Spleen (tissue), 11 donors: ENCODE results near the gene KRT71. TPM values are rescaled to one million over a fixed set of nuclear protein-coding genes. Genes with fewer than 3 reads are reported as not detected.

Source experiments
- DNase-seq: peaks from one replicate; pipeline ENCODE4 v3.0.0-alpha.2; 2020
- H3K27ac ChIP-seq, 8 donors: fragments of 200-600 bp; sonication (generic) in 7 of 8; 1 replicate in 4 of 8; 2 replicates in 4 of 8; pipeline versions ENCODE4 v1.5.0 to v1.8.0; 2016 to 2021; ENCODE audit warnings: inconsistent platforms in 4 of 8, mild to moderate bottlenecking in 4 of 8, moderate library complexity in 1 of 8
- H3K27me3 ChIP-seq, 7 donors: fragments of 200-600 bp; sonication (generic) in 6 of 7; replicated peaks in 1 of 7; 1 replicate in 4 of 7; 2 replicates in 3 of 7; pipeline versions ENCODE4 v1.5.0 to v1.8.0; 2016 to 2021; ENCODE audit warnings: inconsistent platforms in 3 of 7, mild to moderate bottlenecking in 1 of 7
- H3K36me3 ChIP-seq, 6 donors: fragments of 200-600 bp; sonication (generic) in 5 of 6; 1 replicate in 4 of 6; 2 replicates in 2 of 6; pipeline versions ENCODE4 v1.5.0 to v1.8.0; 2016 to 2021; ENCODE audit warnings: inconsistent platforms in 2 of 6
- H3K4me1 ChIP-seq, 6 donors: fragments of 200-600 bp; sonication (generic) in 5 of 6; 1 replicate in 3 of 6; 2 replicates in 3 of 6; pipeline versions ENCODE4 v1.5.0 to v1.8.0; 2016 to 2021; ENCODE audit warnings: inconsistent platforms in 3 of 6
- H3K4me3 ChIP-seq, 8 donors: fragments of 200-600 bp; sonication (generic) in 7 of 8; 1 replicate in 4 of 8; 2 replicates in 4 of 8; pipeline versions ENCODE4 v1.5.0 to v1.8.0; 2016 to 2021; ENCODE audit warnings: inconsistent platforms in 4 of 8, mild to moderate bottlenecking in 4 of 8, moderate library complexity in 2 of 8
- H3K9me3 ChIP-seq, 8 donors: fragments of 200-600 bp; sonication (generic) in 7 of 8; 1 replicate in 4 of 8; 2 replicates in 4 of 8; pipeline versions ENCODE4 v1.5.0 to v1.8.0; 2016 to 2021; ENCODE audit warnings: inconsistent platforms in 4 of 8
- POLR2A ChIP-seq, 3 donors: fragments of 450-650 bp; IDR thresholded peaks; one replicate each; pipeline ENCODE4 v1.5.1; 2017; ENCODE audit warnings: antibody characterized with exemption in 3 of 3, mild to moderate bottlenecking in 1 of 3
- POLR2AphosphoS5 ChIP-seq, 3 donors: sonication (generic); formaldehyde crosslinking; IDR thresholded peaks; one replicate each; pipeline ENCODE4 v1.5.1; 2017; ENCODE audit warnings: antibody characterized with exemption in 3 of 3
- WGBS, 5 donors: extraction: QIAGEN DNeasy Blood & Tissue Kit in 3 of 5; methylation state at CpG; one replicate each; pipeline versions ENCODE4 v1.1.5 to v1.1.7; 2013 to 2018; 5-methylcytosine and 5-hydroxymethylcytosine counted together
- intact Hi-C: fragments of 100-400 bp; cut with DNase I; formaldehyde crosslinking; loops from one replicate; pipeline ENCODE4 v1.15.0; 2023; ENCODE audit warnings: low total_unique reads
- polyA plus RNA-seq, 3 donors: library from polyadenylated mRNA; stranded (reverse); fragments of 200-250 nt; gene quantifications; one replicate each; pipeline ENCODE4 v1.2.1, GENCODE V29; 2013
- total RNA-seq, 7 donors: library from RNA; depleted of rRNA in 3 of 7; stranded (reverse); fragments of >200 nt in 3 of 7; fragmentation: NEBNext Ultra II Directional in 4 of 7; extraction: Animal tissue kit (Norgen Biotek cat#: 25700) in 4 of 7; gene quantifications; one replicate each; pipeline versions ENCODE4 v1.1.0 to v1.2.1, GENCODE V29; 2016 to 2021
- TF ChIP-seq, protein P1 (sequence below), 11 experiments: fragments of 200-600 bp in 7 of 11; fragments of 450-650 bp in 4 of 11; sonication (generic) in 4 of 11; IDR thresholded peaks in 8 of 11; conservative IDR thresholded peaks in 3 of 11; 1 replicate in 7 of 11; 2 replicates in 4 of 11; pipeline versions ENCODE4 v1.4.0 to v1.8.0; 2016 to 2021; ENCODE audit warnings: antibody characterized with exemption in 11 of 11, inconsistent platforms in 4 of 11, mild to moderate bottlenecking in 1 of 11
- donor health status: healthy with polysubstance abuse.
- donor health status: DM: no; HTN: no; CAD: no; lungs with moderate emphysema.
- donor health status: DM: no; HTN: no; CAD: no.
- donor health status: Bipolar disorder and iron deficiency.
- donor health status: healthy.
- donor health status: DM: no; HTN: no; CAD: no.
- donor health status: DM: yes; HTN: yes; CAD: no.

KRT71 gene
- total and polyA plus RNA-seq, 10 donors, result not detected

DNA sequence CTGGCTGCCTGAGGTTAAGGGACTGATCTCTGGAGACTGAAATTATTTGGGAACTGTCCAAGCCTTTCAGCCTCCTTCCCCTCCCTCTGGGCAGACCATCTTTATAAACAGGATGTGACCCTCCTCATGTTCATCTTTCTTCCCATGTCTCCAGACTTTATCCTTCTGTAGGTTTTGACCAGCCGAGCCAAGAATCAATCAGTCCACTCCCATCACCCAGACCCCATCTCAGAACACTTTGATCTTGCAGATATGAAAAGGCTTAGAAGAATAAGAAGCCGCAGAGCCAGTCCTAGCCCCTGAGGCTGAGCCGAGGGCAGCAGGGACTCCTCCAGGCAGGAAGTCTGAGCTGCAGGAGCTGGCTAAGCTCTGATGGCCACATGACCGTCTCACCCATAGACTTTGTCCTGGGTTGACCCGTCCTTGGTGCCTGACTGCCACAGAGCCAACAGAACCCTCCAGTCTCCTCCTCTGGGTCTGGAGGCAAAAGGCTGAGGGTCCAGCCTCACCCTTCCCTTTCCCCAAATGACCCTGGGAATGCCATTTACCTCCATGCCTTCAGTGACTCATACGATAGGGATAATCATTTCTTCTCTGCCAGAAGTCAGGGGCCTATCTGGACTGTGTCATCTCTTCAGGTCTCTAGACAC, 1.6 kb downstream of the KRT71 start:
- H3K36me3 ChIP-seq, result no peaks in the 10 kb centered on the region
- DNase-seq, result no peak
- 51 to 63% (median 60%) methylated on average over 6 of the region's 6 CpGs for WGBS, 5 donors
- peak overlapping the region in 3 of 8 donors; percentile 7 to 20 (median 11) for H3K27ac ChIP-seq
- no peak for TF ChIP-seq POLR2A (IDR thresholded peaks at IDR 0.05)
- TF ChIP-seq POLR2AphosphoS5 (IDR thresholded peaks at IDR 0.05), result no peak
- TF ChIP-seq, protein P1, sequence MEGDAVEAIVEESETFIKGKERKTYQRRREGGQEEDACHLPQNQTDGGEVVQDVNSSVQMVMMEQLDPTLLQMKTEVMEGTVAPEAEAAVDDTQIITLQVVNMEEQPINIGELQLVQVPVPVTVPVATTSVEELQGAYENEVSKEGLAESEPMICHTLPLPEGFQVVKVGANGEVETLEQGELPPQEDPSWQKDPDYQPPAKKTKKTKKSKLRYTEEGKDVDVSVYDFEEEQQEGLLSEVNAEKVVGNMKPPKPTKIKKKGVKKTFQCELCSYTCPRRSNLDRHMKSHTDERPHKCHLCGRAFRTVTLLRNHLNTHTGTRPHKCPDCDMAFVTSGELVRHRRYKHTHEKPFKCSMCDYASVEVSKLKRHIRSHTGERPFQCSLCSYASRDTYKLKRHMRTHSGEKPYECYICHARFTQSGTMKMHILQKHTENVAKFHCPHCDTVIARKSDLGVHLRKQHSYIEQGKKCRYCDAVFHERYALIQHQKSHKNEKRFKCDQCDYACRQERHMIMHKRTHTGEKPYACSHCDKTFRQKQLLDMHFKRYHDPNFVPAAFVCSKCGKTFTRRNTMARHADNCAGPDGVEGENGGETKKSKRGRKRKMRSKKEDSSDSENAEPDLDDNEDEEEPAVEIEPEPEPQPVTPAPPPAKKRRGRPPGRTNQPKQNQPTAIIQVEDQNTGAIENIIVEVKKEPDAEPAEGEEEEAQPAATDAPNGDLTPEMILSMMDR (IDR thresholded peaks at IDR 0.05 in 8 of 11, conservative IDR thresholded peaks at IDR 0.05 in 3 of 11), result no peak
- no peaks in the 10 kb centered on the region for H3K4me1 ChIP-seq
- H3K4me3 ChIP-seq, result no peak overlapping the region
- no peaks in the 10 kb centered on the region for H3K9me3 ChIP-seq
- intact Hi-C loops, result no loop called here
- peaks cover 0 to 22% (median 0%) of the 10 kb centered on the region in 7 donors for H3K27me3 ChIP-seq

DNA sequence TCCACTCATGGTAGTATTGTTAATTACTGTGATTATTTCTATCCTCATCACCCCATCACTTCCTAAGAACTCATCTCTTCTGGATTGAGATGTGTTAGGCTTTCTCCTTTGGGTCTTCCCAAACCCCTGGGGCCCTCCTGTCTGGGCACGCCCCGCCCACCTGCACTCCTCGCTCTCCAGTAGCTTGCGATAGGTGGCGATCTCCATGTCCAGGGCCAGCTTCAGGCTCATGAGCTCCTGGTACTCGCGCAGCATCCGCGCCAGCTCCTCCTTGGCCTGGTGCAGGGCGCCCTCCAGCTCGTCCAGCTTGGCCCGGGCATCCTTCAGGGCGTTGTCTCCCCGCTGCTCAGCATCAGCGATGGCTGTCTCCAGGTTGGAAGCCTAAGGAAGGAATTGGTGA, 6.8 kb downstream of the KRT71 start:
- H3K27me3 ChIP-seq, result peaks cover 0 to 8% (median 0%) of the 10 kb centered on the region in 7 donors
- H3K4me3 ChIP-seq, result no peak overlapping the region
- no peaks in the 10 kb centered on the region for H3K36me3 ChIP-seq
- intact Hi-C loops, result no loop called here
- H3K4me1 ChIP-seq, result no peaks in the 10 kb centered on the region
- no peak for TF ChIP-seq POLR2AphosphoS5 (IDR thresholded peaks at IDR 0.05)
- TF ChIP-seq POLR2A (IDR thresholded peaks at IDR 0.05), result no peak
- TF ChIP-seq, protein P1 (IDR thresholded peaks at IDR 0.05 in 8 of 11, conservative IDR thresholded peaks at IDR 0.05 in 3 of 11), result no peak
- no peaks in the 10 kb centered on the region for H3K9me3 ChIP-seq
- no peak for DNase-seq
- H3K27ac ChIP-seq, result no peak overlapping the region
- WGBS, 5 donors, result 81 to 89% (median 87%) methylated on average over 14 to 15 of the region's 15 CpGs

DNA sequence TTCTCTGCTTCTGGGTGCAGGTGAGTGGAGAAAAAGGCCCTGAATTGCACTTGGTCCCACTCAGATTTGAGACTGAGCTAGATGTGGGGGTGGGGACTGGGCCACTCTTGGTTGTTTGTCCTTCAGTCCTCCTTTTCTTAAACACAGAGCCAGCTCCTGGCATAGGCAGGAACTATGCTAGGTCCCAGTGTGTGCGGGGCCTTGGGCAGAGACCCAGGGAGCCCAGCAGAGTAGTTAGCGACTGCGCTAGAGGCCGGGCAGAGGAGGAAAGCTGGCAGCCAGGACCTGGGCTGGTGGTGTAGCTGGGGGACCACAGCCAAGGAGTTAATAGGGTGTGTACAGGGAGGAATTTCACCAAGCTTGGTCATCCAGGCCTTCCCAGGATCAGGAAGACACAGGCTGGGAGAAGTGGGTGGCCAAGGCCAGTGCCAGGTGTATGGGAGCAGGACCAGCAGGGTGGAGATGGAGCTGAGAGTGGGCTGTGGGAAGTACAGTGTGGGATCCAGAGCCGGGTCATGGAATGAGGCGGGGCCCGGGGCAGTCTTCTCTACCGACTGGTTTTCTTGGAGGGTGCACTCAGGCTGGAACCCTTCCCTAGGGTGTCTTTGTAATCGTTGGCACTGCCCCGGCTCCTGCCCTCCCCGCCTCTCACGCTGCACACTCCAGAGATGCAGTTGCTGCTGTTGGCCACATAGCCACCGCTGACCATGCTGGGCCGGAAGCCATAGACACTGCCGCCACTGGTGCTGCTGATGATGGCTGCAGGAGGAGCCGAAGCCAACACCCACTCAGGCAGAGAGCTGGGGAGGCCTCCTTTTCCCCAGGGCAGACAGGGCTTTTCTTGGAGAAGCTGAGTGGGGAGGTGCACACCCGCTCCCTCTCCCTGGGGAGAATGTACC, 8.7 kb downstream of the KRT71 start:
- H3K36me3 ChIP-seq, result no peaks in the 10 kb centered on the region
- no peak overlapping the region for H3K4me3 ChIP-seq
- no peaks in the 10 kb centered on the region for H3K4me1 ChIP-seq
- TF ChIP-seq, protein P1 (IDR thresholded peaks at IDR 0.05 in 8 of 11, conservative IDR thresholded peaks at IDR 0.05 in 3 of 11), result peak in 1 of 11 experiments; percentile 10
- TF ChIP-seq POLR2A (IDR thresholded peaks at IDR 0.05), result no peak
- WGBS, 5 donors, result 80 to 90% (median 85%) methylated on average over 17 of the region's 17 CpGs
- peaks cover 0 to 3% (median 0%) of the 10 kb centered on the region in 7 donors for H3K27me3 ChIP-seq
- intact Hi-C loops, result no loop called here
- H3K9me3 ChIP-seq, result no peaks in the 10 kb centered on the region
- no peak overlapping the region for H3K27ac ChIP-seq
- peak; percentile 46 for DNase-seq

DNA sequence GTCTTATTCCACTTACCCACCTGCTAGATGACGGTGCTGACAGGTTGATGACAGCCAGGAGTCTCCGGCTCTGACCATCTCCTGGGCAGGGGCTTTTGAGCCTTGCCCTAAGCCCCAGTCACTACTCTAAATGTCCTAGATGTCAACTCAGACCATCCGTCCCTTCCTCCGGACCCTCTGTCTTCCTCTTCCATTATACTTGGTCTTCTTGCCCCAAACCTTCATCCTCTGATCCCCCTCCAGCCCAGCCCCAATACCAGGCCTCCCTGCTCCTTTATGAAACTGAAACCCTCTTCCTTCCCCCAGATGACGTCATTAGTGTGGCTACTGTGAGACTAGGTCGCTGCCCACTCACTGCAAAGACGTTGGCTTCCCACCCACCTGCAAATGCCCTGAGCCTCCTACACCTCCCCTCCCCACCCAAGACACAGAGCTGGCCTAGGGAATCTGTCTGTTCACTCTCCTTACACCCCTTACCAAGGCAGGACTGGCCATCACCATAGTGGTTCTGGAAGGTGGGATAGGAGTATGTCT, 10.1 kb downstream of the KRT71 start:
- Histone ChIP-seq H3K27ac (no peak overlapping the region), H3K36me3 (no peaks in the 10 kb centered on the region), H3K4me1 (no peaks in the 10 kb centered on the region), H3K27me3 (peaks cover 0 to 3% (median 0%) of the 10 kb centered on the region in 7 donors), H3K9me3 (no peaks in the 10 kb centered on the region), H3K4me3 (no peak overlapping the region)
- DNase-seq, result peak; percentile 38
- TF ChIP-seq POLR2A (IDR thresholded peaks at IDR 0.05) (no peak), POLR2AphosphoS5 (IDR thresholded peaks at IDR 0.05) (no peak)
- TF ChIP-seq, protein P1 (IDR thresholded peaks at IDR 0.05 in 8 of 11, conservative IDR thresholded peaks at IDR 0.05 in 3 of 11), result no peak
- WGBS, 5 donors, result 61 to 72% (median 67%) methylated on average over 7 of the region's 7 CpGs
- intact Hi-C loops, result no loop called here
